Measurements from ENCODE around the gene VAMP3.

GRCh38 chr1:7783178-7783711, 12.1 kb downstream of the VAMP3 start:
- TF ChIP-seq CTCF (conservative IDR thresholded peaks at IDR 0.05; ENCODE audit: low read length) (no peak), EZH2phosphoT487 (IDR thresholded peaks at IDR 0.05; ENCODE audit: borderline replicate concordance, low read depth, low read length) (no peak)
